ENCODE measurements around the gene PPP2CA. TPM values are rescaled to one million over a fixed set of nuclear protein-coding genes. Genes with fewer than 3 reads are reported as not detected.
A peak's percentile ranks its signal among the peaks of the same experiment; 100 is the strongest.
"Not testable (repeated sequence)": the region's sequence is repeated elsewhere in the genome, so short reads cannot be mapped to it uniquely, and the experiment has no call there.

Gene PPP2CA
- total RNA-seq, 2 experiments from 2014 or later, result 128 to 136 TPM

- CTCF ChIA-PET, result interaction anchor here (0.9 to 1.6 kb wide), 3 partner anchors 12 to 102 kb away, joined by 3 to 4 read pairs (median 4); no protein-coding TSS in a partner anchor
- H3K9me3 Mint-ChIP-seq, result no peaks in the 10 kb centered on the region
Measured at GRCh38 chr5:134236820-134237219, 10.9 kb upstream of the PPP2CA start.

GRCh38 chr5:134236318-134236717, 10.4 kb upstream of the PPP2CA start:
- ChIA-PET CTCF (interaction anchor here (0.9 to 1.6 kb wide), 3 partner anchors 9 to 14 kb away, joined by 3 to 4 read pairs (median 3); no protein-coding TSS in a partner anchor), POLR2A (no interaction called here)
- Mint-ChIP-seq H3K27ac (no peak overlapping the region), H3K27me3 (peaks cover 25% of the 10 kb centered on the region), H3K36me3 (ENCODE audit: low read depth) (no peaks in the 10 kb centered on the region), H3K4me1 (no peaks in the 10 kb centered on the region), H3K4me3 (no peak overlapping the region), H3K9me3 (no peaks in the 10 kb centered on the region)
- no peak for DNase-seq

More at GRCh38 chr5:134236820-134237219, 10.9 kb upstream of the PPP2CA start:
- no peak overlapping the region for H3K27ac Mint-ChIP-seq
- POLR2A ChIA-PET, result no interaction called here
- H3K27me3 Mint-ChIP-seq, result peaks cover 25% of the 10 kb centered on the region
- H3K36me3 Mint-ChIP-seq (ENCODE audit: low read depth), result no peaks in the 10 kb centered on the region
- DNase-seq, result no peak
- no peaks in the 10 kb centered on the region for H3K4me1 Mint-ChIP-seq
- no peak overlapping the region for H3K4me3 Mint-ChIP-seq

- DNase-seq, result no peak
- POLR2A ChIA-PET, result no interaction called here
- H3K27me3 Mint-ChIP-seq, result peaks cover 4% of the 10 kb centered on the region
- no peaks in the 10 kb centered on the region for H3K9me3 Mint-ChIP-seq
- H3K27ac Mint-ChIP-seq, result no peak overlapping the region
- H3K4me3 Mint-ChIP-seq, result no peak overlapping the region
- CTCF ChIA-PET, result interaction anchor here (0.9 kb wide), 1 partner anchor 299 kb away, joined by 3 read pairs; no protein-coding TSS in a partner anchor
- H3K36me3 Mint-ChIP-seq (ENCODE audit: low read depth), result peaks cover 16% of the 10 kb centered on the region
- H3K4me1 Mint-ChIP-seq, result peaks cover 22% of the 10 kb centered on the region
Measured at GRCh38 chr5:134228624-134229023, 2.8 kb upstream of the PPP2CA start.

GRCh38 chr5:134227776-134228175, 1.9 kb upstream of the PPP2CA start:
- no peak for DNase-seq
- Mint-ChIP-seq H3K9me3 (no peaks in the 10 kb centered on the region), H3K4me3 (peak overlapping the region; percentile 97), H3K27me3 (peaks cover 4% of the 10 kb centered on the region), H3K4me1 (peaks cover 29% of the 10 kb centered on the region), H3K36me3 (ENCODE audit: low read depth) (peaks cover 20% of the 10 kb centered on the region), H3K27ac (peak overlapping the region; percentile 100)
- POLR2A ChIA-PET, result no interaction called here
- CTCF ChIA-PET, result interaction anchor here (0.5 to 1.0 kb wide), 2 partner anchors 8 to 395 kb away, joined by 3 read pairs; no protein-coding TSS in a partner anchor

GRCh38 chr5:134227259-134227658, 1.4 kb upstream of the PPP2CA start:
- no peak for DNase-seq
- Mint-ChIP-seq H3K36me3 (ENCODE audit: low read depth) (peaks cover 25% of the 10 kb centered on the region), H3K4me3 (peak overlapping the region; percentile 97), H3K4me1 (peaks cover 34% of the 10 kb centered on the region), H3K27ac (peak overlapping the region; percentile 100), H3K9me3 (no peaks in the 10 kb centered on the region), H3K27me3 (no peaks in the 10 kb centered on the region)
- POLR2A ChIA-PET, result interaction anchor here (0.5 kb wide), 1 partner anchor 61 kb away, joined by 11 read pairs; no protein-coding TSS in a partner anchor
- CTCF ChIA-PET, result interaction anchor here (0.5 to 3.2 kb wide), 5 partner anchors 8 to 395 kb away, joined by 3 to 10 read pairs (median 3); no protein-coding TSS in a partner anchor

GRCh38 chr5:134226441-134227192, 744 bp upstream of the PPP2CA start:
- no peak for DNase-seq
- Mint-ChIP-seq H3K36me3 (ENCODE audit: low read depth) (peaks cover 30% of the 10 kb centered on the region), H3K4me3 (peak overlapping the region; percentile 97), H3K27ac (peak overlapping the region; percentile 100), H3K27me3 (no peaks in the 10 kb centered on the region), H3K4me1 (peaks cover 39% of the 10 kb centered on the region), H3K9me3 (no peaks in the 10 kb centered on the region)
- ChIA-PET POLR2A (interaction anchor here (0.5 to 0.7 kb wide), 3 partner anchors 62 to 240 kb away, joined by 3 to 11 read pairs (median 3); no protein-coding TSS in a partner anchor), CTCF (interaction anchor here (0.6 to 3.2 kb wide), 8 partner anchors 9 to 360 kb away, joined by 3 to 10 read pairs (median 3); no protein-coding TSS in a partner anchor)

- ChIA-PET CTCF (interaction anchor here (0.5 to 3.2 kb wide), 20 partner anchors 11 to 1128 kb away, joined by 3 to 10 read pairs (median 4); partner anchors contain the start of gene UBE2B), POLR2A (interaction anchor here (0.6 to 0.7 kb wide), 3 partner anchors 40 to 855 kb away, joined by 3 to 8 read pairs (median 3); partner anchors contain the start of gene SKP1)
- peak overlapping the region; percentile 100 for H3K27ac Mint-ChIP-seq
- peaks cover 50% of the 10 kb centered on the region for H3K4me1 Mint-ChIP-seq
- peaks cover 40% of the 10 kb centered on the region for H3K36me3 Mint-ChIP-seq (ENCODE audit: low read depth)
- H3K4me3 Mint-ChIP-seq, result peak overlapping the region; percentile 97
- no peaks in the 10 kb centered on the region for H3K27me3 Mint-ChIP-seq
- no peaks in the 10 kb centered on the region for H3K9me3 Mint-ChIP-seq
- peak; percentile 69 for DNase-seq
Measured at GRCh38 chr5:134224888-134225779, 739 bp downstream of the PPP2CA start.

GRCh38 chr5:134223406-134224248, 2.2 kb downstream of the PPP2CA start:
- H3K27me3 Mint-ChIP-seq, result no peaks in the 10 kb centered on the region
- POLR2A ChIA-PET, result interaction anchor here (0.7 kb wide), 1 partner anchor 1171 kb away, joined by 3 read pairs; no protein-coding TSS in a partner anchor
- H3K9me3 Mint-ChIP-seq, result no peaks in the 10 kb centered on the region
- CTCF ChIA-PET, result no interaction called here
- H3K4me3 Mint-ChIP-seq, result peak overlapping the region; percentile 97
- H3K4me1 Mint-ChIP-seq, result peaks cover 63% of the 10 kb centered on the region
- peaks cover 50% of the 10 kb centered on the region for H3K36me3 Mint-ChIP-seq (ENCODE audit: low read depth)
- peak overlapping the region; percentile 100 for H3K27ac Mint-ChIP-seq
- no peak for DNase-seq

- CTCF ChIA-PET, result interaction anchor here (0.6 to 1.9 kb wide), 7 partner anchors 15 to 225 kb away, joined by 3 to 6 read pairs (median 3); no protein-coding TSS in a partner anchor
- POLR2A ChIA-PET, result interaction anchor here (0.6 kb wide), 1 partner anchor 692 kb away, joined by 3 read pairs; no protein-coding TSS in a partner anchor
- H3K27me3 Mint-ChIP-seq, result not testable (repeated sequence)
Measured at GRCh38 chr5:134221690-134222089, 4.2 kb downstream of the PPP2CA start.

GRCh38 chr5:134215757-134216156, 10.1 kb downstream of the PPP2CA start:
- ChIA-PET POLR2A (no interaction called here), CTCF (interaction anchor here (1.2 kb wide), 1 partner anchor 20 kb away, joined by 3 read pairs; no protein-coding TSS in a partner anchor)
- no peak overlapping the region for H3K4me3 Mint-ChIP-seq
- no peaks in the 10 kb centered on the region for H3K9me3 Mint-ChIP-seq
- no peaks in the 10 kb centered on the region for H3K27me3 Mint-ChIP-seq
- no peak overlapping the region for H3K27ac Mint-ChIP-seq
- H3K4me1 Mint-ChIP-seq, result peaks cover 51% of the 10 kb centered on the region
- H3K36me3 Mint-ChIP-seq (ENCODE audit: low read depth), result peaks cover 43% of the 10 kb centered on the region
- DNase-seq, result no peak

More at GRCh38 chr5:134221690-134222089, 4.2 kb downstream of the PPP2CA start:
- not testable (repeated sequence) for H3K4me3 Mint-ChIP-seq, H3K9me3 Mint-ChIP-seq, DNase-seq, H3K27ac Mint-ChIP-seq
- H3K36me3 Mint-ChIP-seq (ENCODE audit: low read depth), result peaks cover 54% of the 10 kb centered on the region
- peaks cover 62% of the 10 kb centered on the region for H3K4me1 Mint-ChIP-seq

GRCh38 chr5:134211263-134212031, 14.4 kb downstream of the PPP2CA start:
- POLR2A ChIA-PET, H3K27me3 Mint-ChIP-seq, H3K4me3 Mint-ChIP-seq, DNase-seq, H3K9me3 Mint-ChIP-seq, H3K27ac Mint-ChIP-seq: not testable (repeated sequence)
- CTCF ChIA-PET, result interaction anchor here (0.6 to 1.2 kb wide), 5 partner anchors 11 to 380 kb away, joined by 3 to 5 read pairs (median 3); partner anchors contain the start of gene PPP2CA
- peaks cover 34% of the 10 kb centered on the region for H3K4me1 Mint-ChIP-seq
- H3K36me3 Mint-ChIP-seq (ENCODE audit: low read depth), result peaks cover 23% of the 10 kb centered on the region
